HepG2 (cell line): ENCODE data around the gene ZBTB17. TPM values are rescaled to one million over a fixed set of nuclear protein-coding genes. Genes with fewer than 3 reads are reported as not detected.
A peak's percentile ranks its signal among the peaks of the same experiment; 100 is the strongest.

ENCODE experiments used
- AGO1 ChIP-seq: fragments of 200-400 bp; formaldehyde crosslinking; IDR thresholded peaks from 2 replicates; pipeline ENCODE4 v1.6.1; 2017; ENCODE audit warnings: mild to moderate bottlenecking, low read depth, low read length, moderate library complexity; ENCODE audit not compliant: poor library complexity, severe bottlenecking
- CREB3 ChIP-seq: sonication (generic); formaldehyde crosslinking; IDR thresholded peaks from 2 replicates; pipeline ENCODE4 v1.5.0; 2020; ENCODE audit warnings: missing genetic modification reagents
- GABPB1 ChIP-seq: IDR thresholded peaks from 2 replicates; pipeline ENCODE4 v1.6.1; 2016; ENCODE audit warnings: mild to moderate bottlenecking, missing genetic modification reagents, moderate library complexity, missing compliant biosample characterization
- LRRFIP1 ChIP-seq: sonication (generic); formaldehyde crosslinking; conservative IDR thresholded peaks from 2 replicates; pipeline ENCODE4 v1.4.0; 2020; ENCODE audit warnings: missing genetic modification reagents
- MED13 ChIP-seq: sonication (generic); formaldehyde crosslinking; IDR thresholded peaks from 2 replicates; pipeline ENCODE4 v1.5.0; 2020; ENCODE audit warnings: missing genetic modification reagents
- RBM39 ChIP-seq: fragments of 200-400 bp; formaldehyde crosslinking; IDR thresholded peaks from one replicate; pipeline ENCODE4 v1.6.1; 2018; ENCODE audit warnings: antibody characterized with exemption, mild to moderate bottlenecking, low read depth, low read length; ENCODE audit not compliant: poor library complexity, severe bottlenecking
- THAP11 ChIP-seq: IDR thresholded peaks from 2 replicates; pipeline ENCODE4 v1.6.1; 2016; ENCODE audit warnings: missing biosample characterization, missing genetic modification reagents
- ZBTB10 ChIP-seq: sonication (generic); formaldehyde crosslinking; IDR thresholded peaks from 2 replicates; pipeline ENCODE4 v1.4.0; 2020; ENCODE audit warnings: missing genetic modification reagents, borderline replicate concordance
- ZFP36L2 ChIP-seq: sonication (generic); formaldehyde crosslinking; IDR thresholded peaks from 2 replicates; pipeline ENCODE4 v1.4.0; 2020; ENCODE audit warnings: missing genetic modification reagents
- ZNF264 ChIP-seq: sonication (generic); formaldehyde crosslinking; IDR thresholded peaks from 2 replicates; pipeline ENCODE4 v1.4.0; 2020; ENCODE audit warnings: missing genetic modification reagents
- ZNF691 ChIP-seq: sonication (generic); formaldehyde crosslinking; IDR thresholded peaks from 2 replicates; pipeline ENCODE4 v1.4.0; 2020; ENCODE audit warnings: missing genetic modification reagents, low read depth, mild to moderate bottlenecking, borderline replicate concordance
- ZNF772 ChIP-seq: sonication (generic); formaldehyde crosslinking; IDR thresholded peaks from 2 replicates; pipeline ENCODE4 v1.5.0; 2020; ENCODE audit warnings: mild to moderate bottlenecking, missing genetic modification reagents
- polyA plus RNA-seq, 8 experiments: library from polyadenylated mRNA; depleted of rRNA in 3 of 8; stranded (reverse) in 7 of 8; unstranded in 1 of 8; fragments of >200 nt; fragmentation: Illumina TruSeq in 4 of 8; extraction: Trizol in 4 of 8; gene quantifications; 2 replicates each; pipeline versions ENCODE4 v1.2.1 to v1.2.3, GENCODE V29; 2011 to 2016; ENCODE audit warnings: low read depth in 4 of 8, missing spikeins in 1 of 8, mixed read lengths in 1 of 8; ENCODE audit not compliant: insufficient read depth in 1 of 8
- total RNA-seq, 5 experiments: library from RNA; depleted of rRNA; stranded (reverse); fragments of >200 nt; fragmentation: Illumina TruSeq; extraction: Trizol; gene quantifications; 2 replicates each; pipeline ENCODE4 v1.2.3, GENCODE V29; 2016; ENCODE audit warnings: low read depth in 1 of 5
- TF ChIP-seq, protein P1 (sequence below): sonication (generic); formaldehyde crosslinking; IDR thresholded peaks from 2 replicates; pipeline ENCODE4 v1.4.0; 2020; ENCODE audit warnings: missing genetic modification reagents
- TF ChIP-seq, protein P2 (sequence below): sonication (generic); formaldehyde crosslinking; IDR thresholded peaks from 2 replicates; pipeline ENCODE4 v1.5.1; 2020; ENCODE audit warnings: mild to moderate bottlenecking, missing genetic modification reagents, borderline replicate concordance
- TF ChIP-seq, protein P3 (sequence below): IDR thresholded peaks from 2 replicates; pipeline ENCODE4 v1.6.1; 2016; ENCODE audit warnings: missing compliant biosample characterization, missing genetic modification reagents, borderline replicate concordance

Gene ZBTB17
- total and polyA plus RNA-seq, 2 of the 13 experiments (the other 11 are each of a cell fraction or from before 2014, with no cell fraction given), result 16.7 to 17.0 TPM

DNA sequence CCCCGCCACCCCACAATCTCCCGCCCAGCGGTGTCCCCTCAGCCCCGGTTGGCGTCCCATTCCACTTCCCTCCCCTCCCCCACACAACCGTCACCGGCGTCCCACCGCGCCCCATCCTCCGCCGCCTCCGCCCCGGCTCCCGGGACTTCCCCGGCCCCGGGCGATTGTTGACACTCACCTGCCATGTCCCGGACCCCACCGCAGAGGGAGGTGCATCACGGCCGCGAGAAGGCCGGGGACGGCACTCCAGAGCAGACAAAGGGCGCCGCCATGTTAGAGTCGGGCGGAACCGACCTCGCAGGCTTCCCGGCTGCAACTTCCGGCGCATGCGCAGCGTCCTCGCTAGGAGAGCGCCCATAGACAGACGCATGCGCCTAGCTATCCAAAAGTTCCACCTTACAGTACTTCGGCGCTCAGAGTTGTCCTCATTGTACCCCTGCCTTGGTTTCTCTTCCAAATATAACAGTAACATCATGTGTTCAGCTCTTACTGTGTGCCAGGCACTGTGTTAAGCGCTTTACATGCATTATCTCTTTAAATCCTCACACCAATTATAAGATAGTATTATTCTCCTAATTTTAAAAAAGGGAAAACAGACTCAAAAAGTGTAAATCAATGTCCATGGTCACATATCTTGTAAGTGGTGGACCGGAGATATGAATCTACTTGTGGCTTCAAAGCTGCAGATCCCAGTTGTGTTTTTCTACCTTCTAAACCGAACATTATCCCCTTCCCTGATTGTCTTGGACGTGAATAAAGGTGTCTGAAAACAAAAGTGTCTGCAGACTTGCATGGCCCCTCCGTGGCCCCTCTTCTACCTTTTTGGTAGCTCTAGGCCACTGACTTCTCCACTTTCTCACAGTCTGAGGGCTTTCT is at the start of gene ZBTB17 (continued):
- TF ChIP-seq CREB3 (CRISPR knock-in tag) (no peak), ZNF691 (CRISPR knock-in tag) (no peak), MED13 (CRISPR knock-in tag) (no peak), ZNF264 (CRISPR knock-in tag) (no peak), ZBTB10 (CRISPR knock-in tag) (no peak), RBM39 (no peak), ZFP36L2 (CRISPR knock-in tag) (no peak), THAP11 (CRISPR knock-in tag) (peak; percentile 89), AGO1 (no peak), GABPB1 (CRISPR knock-in tag) (peak; percentile 96), LRRFIP1 (no peak), ZNF772 (CRISPR knock-in tag) (peak; percentile 88; the same call in 1 of the 2 replicates)
- TF ChIP-seq, protein P1, sequence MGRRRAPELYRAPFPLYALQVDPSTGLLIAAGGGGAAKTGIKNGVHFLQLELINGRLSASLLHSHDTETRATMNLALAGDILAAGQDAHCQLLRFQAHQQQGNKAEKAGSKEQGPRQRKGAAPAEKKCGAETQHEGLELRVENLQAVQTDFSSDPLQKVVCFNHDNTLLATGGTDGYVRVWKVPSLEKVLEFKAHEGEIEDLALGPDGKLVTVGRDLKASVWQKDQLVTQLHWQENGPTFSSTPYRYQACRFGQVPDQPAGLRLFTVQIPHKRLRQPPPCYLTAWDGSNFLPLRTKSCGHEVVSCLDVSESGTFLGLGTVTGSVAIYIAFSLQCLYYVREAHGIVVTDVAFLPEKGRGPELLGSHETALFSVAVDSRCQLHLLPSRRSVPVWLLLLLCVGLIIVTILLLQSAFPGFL (CRISPR knock-in tag), result no peak
- TF ChIP-seq, protein P2, sequence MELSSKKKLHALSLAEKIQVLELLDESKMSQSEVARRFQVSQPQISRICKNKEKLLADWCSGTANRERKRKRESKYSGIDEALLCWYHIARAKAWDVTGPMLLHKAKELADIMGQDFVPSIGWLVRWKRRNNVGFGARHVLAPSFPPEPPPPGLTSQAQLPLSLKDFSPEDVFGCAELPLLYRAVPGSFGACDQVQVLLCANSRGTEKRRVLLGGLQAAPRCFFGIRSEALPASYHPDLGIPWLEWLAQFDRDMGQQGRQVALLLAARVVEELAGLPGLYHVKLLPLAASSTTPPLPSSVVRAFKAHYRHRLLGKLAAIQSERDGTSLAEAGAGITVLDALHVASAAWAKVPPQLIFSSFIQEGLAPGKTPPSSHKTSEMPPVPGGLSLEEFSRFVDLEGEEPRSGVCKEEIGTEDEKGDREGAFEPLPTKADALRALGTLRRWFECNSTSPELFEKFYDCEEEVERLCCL (CRISPR knock-in tag), result no peak
- TF ChIP-seq, protein P3, sequence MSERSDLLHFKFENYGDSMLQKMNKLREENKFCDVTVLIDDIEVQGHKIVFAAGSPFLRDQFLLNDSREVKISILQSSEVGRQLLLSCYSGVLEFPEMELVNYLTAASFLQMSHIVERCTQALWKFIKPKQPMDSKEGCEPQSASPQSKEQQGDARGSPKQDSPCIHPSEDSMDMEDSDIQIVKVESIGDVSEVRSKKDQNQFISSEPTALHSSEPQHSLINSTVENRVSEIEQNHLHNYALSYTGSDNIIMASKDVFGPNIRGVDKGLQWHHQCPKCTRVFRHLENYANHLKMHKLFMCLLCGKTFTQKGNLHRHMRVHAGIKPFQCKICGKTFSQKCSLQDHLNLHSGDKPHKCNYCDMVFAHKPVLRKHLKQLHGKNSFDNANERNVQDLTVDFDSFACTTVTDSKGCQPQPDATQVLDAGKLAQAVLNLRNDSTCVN (CRISPR knock-in tag), result no peak
